NCI-H748 treated with DMSO at 0.1 percent for 48 hours (cell line): ENCODE results near the gene RIMBP2.

Experiments
- DNase-seq: peaks from one replicate; lab custom pipeline; 2025; lab: John Stamatoyannopoulos, UW

RIMBP2 gene

GRCh38 chr12:130680451-130680990 lies 35.6 kb downstream of the RIMBP2 start:
- no peak for DNase-seq

- no peak for DNase-seq
Observed at GRCh38 chr12:130677957-130678558, 38.0 kb downstream of the RIMBP2 start.

GRCh38 chr12:130675791-130676190 lies 40.3 kb downstream of the RIMBP2 start:
- no peak for DNase-seq

- DNase-seq: no peak
Observed at GRCh38 chr12:130675121-130675520, 41.0 kb downstream of the RIMBP2 start.

- no peak for DNase-seq
Observed at GRCh38 chr12:130674676-130675075, 41.4 kb downstream of the RIMBP2 start.

- no peak for DNase-seq
Observed at GRCh38 chr12:130673036-130673705, 42.9 kb downstream of the RIMBP2 start.

GRCh38 chr12:130672089-130672820 lies 43.8 kb downstream of the RIMBP2 start:
- DNase-seq: no peak

- no peak for DNase-seq
Observed at GRCh38 chr12:130671556-130671955, 44.5 kb downstream of the RIMBP2 start.

- DNase-seq: no peak
Observed at GRCh38 chr12:130669797-130670196, 46.3 kb downstream of the RIMBP2 start.

GRCh38 chr12:130669205-130669557 lies 46.9 kb downstream of the RIMBP2 start:
- no peak for DNase-seq

- DNase-seq: no peak
Observed at GRCh38 chr12:130668286-130669204, 47.6 kb downstream of the RIMBP2 start.

GRCh38 chr12:130667421-130667960 lies 48.6 kb downstream of the RIMBP2 start:
- DNase-seq: no peak

- no peak for DNase-seq
Observed at GRCh38 chr12:130666645-130667044, 49.5 kb downstream of the RIMBP2 start.

GRCh38 chr12:130665753-130666152 lies 50.3 kb downstream of the RIMBP2 start:
- no peak for DNase-seq

- no peak for DNase-seq
Observed at GRCh38 chr12:130664772-130665171, 51.3 kb downstream of the RIMBP2 start.

GRCh38 chr12:130664252-130664651 lies 51.8 kb downstream of the RIMBP2 start:
- DNase-seq: no peak

GRCh38 chr12:130663514-130663913 lies 52.6 kb downstream of the RIMBP2 start:
- DNase-seq: no peak

GRCh38 chr12:130661486-130662255 lies 54.4 kb downstream of the RIMBP2 start:
- DNase-seq: no peak

- DNase-seq: no peak
Observed at GRCh38 chr12:130661059-130661458, 55.0 kb downstream of the RIMBP2 start.

- DNase-seq: peak; percentile 43
Observed at GRCh38 chr12:130658145-130658911, 57.8 kb downstream of the RIMBP2 start.
